ENCODE measurements around the gene HOXC6.

HOXC6 gene

DNA sequence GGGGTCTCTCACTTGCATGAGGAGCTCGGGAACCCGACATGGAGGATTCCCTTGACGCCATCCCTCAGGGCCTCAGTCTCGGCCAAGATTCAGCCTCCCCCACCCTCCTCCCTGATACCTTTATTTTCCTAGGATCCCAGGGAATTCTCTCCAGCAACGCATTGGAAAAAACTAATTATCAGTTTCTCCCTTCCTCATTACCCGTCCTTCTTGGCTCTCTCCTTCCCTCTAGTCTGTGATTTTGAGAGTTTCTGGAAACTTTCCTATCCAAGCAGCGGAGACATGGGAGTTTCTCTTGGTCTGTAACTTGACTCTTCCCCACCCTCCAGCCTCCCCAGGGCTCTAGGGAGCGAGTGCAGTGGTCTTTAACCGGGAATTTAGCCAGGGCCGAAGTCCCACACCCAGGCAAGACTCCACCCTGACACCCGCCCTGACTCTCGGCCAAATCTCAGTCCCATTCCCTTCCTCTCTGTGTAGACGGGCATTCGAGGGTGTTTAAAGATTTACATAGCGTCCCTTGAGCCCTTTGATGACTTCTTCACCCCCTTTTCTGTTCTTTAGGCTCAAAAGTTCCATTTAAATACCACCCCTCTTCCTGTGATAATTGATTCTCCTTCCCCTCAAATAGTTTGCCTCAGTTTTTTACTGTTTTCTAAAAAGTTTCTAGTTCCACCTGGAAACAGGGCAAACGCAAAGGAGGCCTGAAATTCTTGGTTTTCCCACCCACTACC is 11.3 kb downstream of the HOXC6 start:
- TF ChIP-seq GATA3 (IDR thresholded peaks at IDR 0.05; ENCODE audit: low read depth, low read length) (no peak), GATA2 (IDR thresholded peaks at IDR 0.05; ENCODE audit: low read depth, low read length) (no peak)

- TF ChIP-seq GATA3 (IDR thresholded peaks at IDR 0.05; ENCODE audit: low read depth, low read length) (no peak), GATA2 (IDR thresholded peaks at IDR 0.05; ENCODE audit: low read depth, low read length) (no peak)
These were observed 11.9 kb downstream of the HOXC6 start for GRCh38 chr12:54040148-54040494.

DNA sequence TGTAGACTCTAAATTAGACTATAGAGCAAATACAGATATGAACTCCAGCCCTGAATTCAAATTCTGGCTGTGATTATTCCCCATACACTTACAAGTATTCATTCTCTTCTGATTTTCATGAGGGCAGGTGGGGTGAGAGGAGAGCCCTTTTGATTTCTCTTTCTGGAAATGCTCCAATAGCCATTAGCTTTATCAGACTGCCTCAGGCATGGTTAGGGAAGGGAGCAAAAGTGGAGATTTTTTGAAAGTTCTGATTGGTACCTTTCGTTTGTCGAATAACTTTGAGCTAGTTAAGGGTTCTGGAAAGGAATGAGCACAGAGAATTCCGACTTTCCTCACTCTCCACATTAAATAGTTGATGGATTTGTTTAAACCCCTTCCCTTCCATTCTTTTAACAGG is 12.4 kb downstream of the HOXC6 start:
- TF ChIP-seq GATA3 (IDR thresholded peaks at IDR 0.05; ENCODE audit: low read depth, low read length) (no peak), GATA2 (IDR thresholded peaks at IDR 0.05; ENCODE audit: low read depth, low read length) (no peak)

DNA sequence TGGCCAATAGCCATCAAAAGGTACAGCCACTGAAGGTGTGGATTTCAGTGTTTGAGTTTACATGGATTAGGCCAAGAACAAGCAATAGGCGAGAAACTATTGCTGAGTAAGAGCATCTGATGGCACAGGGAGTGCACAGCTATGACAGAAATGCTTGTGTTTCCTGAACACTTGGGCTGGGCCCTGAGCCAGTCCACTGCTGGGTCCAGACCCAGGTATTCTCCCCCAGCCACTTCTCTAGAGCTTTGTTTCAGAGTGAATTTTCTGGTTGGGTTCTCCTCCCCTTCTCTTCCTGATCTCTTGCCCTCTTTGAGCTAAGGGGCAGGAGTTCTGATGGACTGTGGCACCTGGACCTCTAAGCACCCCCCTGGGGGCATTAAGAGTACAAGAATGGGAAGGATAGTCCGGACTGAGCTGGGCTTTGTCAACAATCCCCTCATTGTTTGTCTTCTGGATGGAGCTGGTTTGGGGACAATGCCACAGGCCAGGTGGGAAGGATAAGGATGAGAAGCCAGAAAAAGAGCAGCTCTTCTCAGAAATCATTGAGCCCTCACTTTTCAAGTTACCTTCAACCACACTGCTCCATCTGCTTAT is 13.0 kb downstream of the HOXC6 start:
- TF ChIP-seq GATA3 (IDR thresholded peaks at IDR 0.05; ENCODE audit: low read depth, low read length) (no peak), GATA2 (IDR thresholded peaks at IDR 0.05; ENCODE audit: low read depth, low read length) (no peak)

- TF ChIP-seq GATA2 (IDR thresholded peaks at IDR 0.05; ENCODE audit: low read depth, low read length), result no peak
- TF ChIP-seq GATA3 (IDR thresholded peaks at IDR 0.05; ENCODE audit: low read depth, low read length), result no peak
These were observed 15.0 kb downstream of the HOXC6 start for GRCh38 chr12:54042970-54043853.

DNA sequence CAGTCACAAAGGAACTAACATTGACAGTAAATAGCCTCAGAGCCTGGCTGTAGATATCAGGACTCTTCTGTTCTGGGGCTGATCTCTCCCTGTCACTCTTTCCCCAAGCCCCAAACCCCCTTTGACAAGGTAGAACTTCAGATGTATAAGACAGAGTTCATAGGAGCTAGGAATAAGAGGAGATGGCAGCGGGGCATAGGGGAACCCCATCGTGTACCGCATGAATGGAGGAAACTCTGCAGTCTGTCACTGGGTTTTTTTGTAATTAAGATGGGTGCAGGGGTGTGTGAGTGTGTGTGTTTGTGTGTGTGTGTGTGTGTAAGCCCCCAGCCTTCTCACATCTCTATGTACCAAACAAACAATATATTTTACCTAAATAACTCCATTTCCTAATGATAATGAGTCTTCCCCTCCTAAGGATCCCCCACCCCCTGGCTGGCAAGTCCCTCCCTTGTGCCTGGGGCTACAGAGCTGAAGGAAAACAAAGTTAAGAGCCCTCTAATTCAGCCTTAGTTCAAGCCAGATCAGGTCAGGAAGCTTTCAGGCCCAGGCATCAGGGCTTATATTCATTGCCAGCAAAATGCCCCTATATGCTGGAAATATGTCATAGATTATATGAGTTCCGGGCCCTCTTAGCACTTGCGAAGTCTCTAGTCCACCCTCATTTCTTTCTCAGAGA is 16.3 kb downstream of the HOXC6 start:
- no peak for TF ChIP-seq GATA2 (IDR thresholded peaks at IDR 0.05; ENCODE audit: low read depth, low read length)
- TF ChIP-seq GATA3 (IDR thresholded peaks at IDR 0.05; ENCODE audit: low read depth, low read length), result no peak

DNA sequence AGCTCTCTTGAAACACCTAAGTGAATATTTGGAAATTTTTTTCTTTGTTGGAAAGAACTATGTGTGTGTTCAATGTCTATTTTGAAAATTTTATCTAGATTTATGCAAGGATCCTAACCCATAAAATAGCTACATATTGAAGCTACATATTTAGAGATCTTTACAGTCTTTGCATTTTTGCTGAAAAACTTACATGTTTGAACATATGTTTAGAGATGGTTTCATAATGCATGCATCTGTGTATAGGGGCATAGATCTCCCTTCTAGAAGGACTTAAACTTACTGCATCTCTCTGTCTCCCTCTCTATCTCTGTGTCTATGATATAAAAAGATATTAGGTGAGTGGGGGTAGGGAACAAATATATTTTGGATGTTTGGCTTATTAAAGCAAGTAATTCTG is 17.2 kb downstream of the HOXC6 start:
- no peak for TF ChIP-seq GATA3 (IDR thresholded peaks at IDR 0.05; ENCODE audit: low read depth, low read length)
- TF ChIP-seq GATA2 (IDR thresholded peaks at IDR 0.05; ENCODE audit: low read depth, low read length), result no peak

DNA sequence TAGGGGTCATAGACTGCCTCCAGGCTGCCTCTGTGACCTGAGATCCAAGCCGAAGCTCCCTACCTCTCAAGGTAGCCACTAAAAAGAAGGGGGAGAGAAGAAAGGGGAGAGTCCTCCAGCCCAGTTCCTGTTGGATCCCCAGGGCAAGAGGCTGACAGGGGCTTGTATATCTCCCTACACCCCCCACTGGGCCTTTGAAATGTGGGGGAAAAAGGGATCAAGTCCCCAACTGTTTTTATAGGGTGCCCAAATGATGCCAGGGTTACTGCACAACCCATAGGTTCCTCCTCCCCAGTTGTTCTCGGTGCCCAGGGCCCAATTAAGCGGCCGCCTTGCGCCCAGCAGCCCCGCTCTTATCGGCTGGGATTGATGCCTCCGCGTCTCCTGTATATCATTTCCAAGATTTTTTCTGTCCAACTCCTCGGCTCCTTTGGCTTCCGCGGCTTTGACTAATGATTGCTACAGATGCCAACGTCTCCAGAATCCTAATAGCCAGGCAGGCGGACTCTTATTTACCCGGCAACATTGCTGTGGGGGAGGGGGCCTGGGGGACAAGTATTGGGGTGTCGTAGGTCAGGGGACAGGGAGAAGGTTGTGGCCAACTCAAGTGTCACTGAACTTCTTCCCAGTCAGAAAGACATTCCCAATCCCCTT is 17.8 kb downstream of the HOXC6 start:
- TF ChIP-seq GATA2 (IDR thresholded peaks at IDR 0.05; ENCODE audit: low read depth, low read length) (no peak), GATA3 (IDR thresholded peaks at IDR 0.05; ENCODE audit: low read depth, low read length) (no peak)

DNA sequence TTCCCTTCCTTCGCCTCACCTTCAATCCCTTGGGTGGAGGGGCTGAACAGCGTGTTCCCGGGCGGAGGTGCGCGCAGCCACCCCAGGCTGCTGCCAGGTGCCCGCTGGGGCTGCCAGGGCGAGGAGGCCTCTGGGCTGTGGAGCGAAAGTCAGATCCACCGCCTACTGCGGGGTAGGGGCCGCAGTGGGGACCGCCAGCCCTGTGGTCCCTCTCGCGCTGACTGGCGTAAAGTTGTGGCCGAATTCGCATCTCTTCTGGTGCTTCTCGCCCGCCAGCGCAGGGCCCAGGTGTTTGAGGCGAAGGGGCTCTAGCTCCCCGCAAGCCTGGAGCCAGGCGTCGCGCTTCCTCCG is 18.5 kb downstream of the HOXC6 start:
- TF ChIP-seq GATA3 (IDR thresholded peaks at IDR 0.05; ENCODE audit: low read depth, low read length) (no peak), GATA2 (IDR thresholded peaks at IDR 0.05; ENCODE audit: low read depth, low read length) (no peak)

GRCh38 chr12:54047160-54047963 is 19.1 kb downstream of the HOXC6 start:
- no peak for TF ChIP-seq GATA2 (IDR thresholded peaks at IDR 0.05; ENCODE audit: low read depth, low read length)
- TF ChIP-seq GATA3 (IDR thresholded peaks at IDR 0.05; ENCODE audit: low read depth, low read length), result no peak

- TF ChIP-seq GATA2 (IDR thresholded peaks at IDR 0.05; ENCODE audit: low read depth, low read length) (no peak), GATA3 (IDR thresholded peaks at IDR 0.05; ENCODE audit: low read depth, low read length) (no peak)
These were observed 19.7 kb downstream of the HOXC6 start for GRCh38 chr12:54047964-54048303.

GRCh38 chr12:54048406-54049093 is 20.3 kb downstream of the HOXC6 start:
- TF ChIP-seq GATA2 (IDR thresholded peaks at IDR 0.05; ENCODE audit: low read depth, low read length), result no peak
- TF ChIP-seq GATA3 (IDR thresholded peaks at IDR 0.05; ENCODE audit: low read depth, low read length), result no peak

DNA sequence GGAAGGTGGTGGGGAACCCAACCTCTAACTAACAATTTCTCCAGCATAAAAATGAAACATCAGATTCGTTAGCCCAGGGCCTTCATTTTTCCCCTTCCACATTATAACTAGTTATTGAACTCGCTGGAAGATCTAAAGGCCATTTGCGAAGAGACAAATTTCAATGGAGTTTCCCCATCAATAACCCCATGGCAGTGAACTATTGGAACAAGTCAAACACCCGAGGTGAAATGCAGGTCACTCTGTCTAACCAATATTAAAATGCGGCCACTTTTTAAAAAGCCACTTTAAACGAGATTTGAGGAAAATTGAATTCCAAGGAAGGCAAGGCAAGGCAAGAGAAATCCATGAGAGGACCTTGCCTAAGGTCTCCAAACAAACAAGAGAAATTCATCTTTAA is 20.9 kb downstream of the HOXC6 start:
- TF ChIP-seq GATA3 (IDR thresholded peaks at IDR 0.05; ENCODE audit: low read depth, low read length) (no peak), GATA2 (IDR thresholded peaks at IDR 0.05; ENCODE audit: low read depth, low read length) (no peak)
